Fibroblast of skin of scalp (primary cell): Measurements from ENCODE around the gene OPCML.

Experiments
- DNase-seq: peaks from one replicate; pipeline ENCODE4 v3.0.0-alpha.2; 2013

The OPCML gene

GRCh38 chr11:132914600-132914999, 617.7 kb downstream of the OPCML start:
- DNase-seq, result no peak

GRCh38 chr11:132913886-132914285, 618.4 kb downstream of the OPCML start:
- no peak for DNase-seq

- DNase-seq, result no peak
Observed at GRCh38 chr11:132913295-132913694, 619.0 kb downstream of the OPCML start.

- peak; percentile 86 for DNase-seq
Observed at GRCh38 chr11:132911186-132911585, 621.1 kb downstream of the OPCML start.

GRCh38 chr11:132910011-132910760, 622.1 kb downstream of the OPCML start:
- DNase-seq, result no peak

- DNase-seq, result no peak
Observed at GRCh38 chr11:132909021-132909606, 623.2 kb downstream of the OPCML start.

GRCh38 chr11:132908414-132908810, 623.9 kb downstream of the OPCML start:
- no peak for DNase-seq

GRCh38 chr11:132907651-132908413, 624.5 kb downstream of the OPCML start:
- DNase-seq, result no peak

- no peak for DNase-seq
Observed at GRCh38 chr11:132904607-132905006, 627.7 kb downstream of the OPCML start.

GRCh38 chr11:132904091-132904490, 628.2 kb downstream of the OPCML start:
- no peak for DNase-seq

GRCh38 chr11:132901638-132902471, 630.4 kb downstream of the OPCML start:
- peak; percentile 12 for DNase-seq

GRCh38 chr11:132898676-132899075, 633.6 kb downstream of the OPCML start:
- no peak for DNase-seq

GRCh38 chr11:132898021-132898420, 634.3 kb downstream of the OPCML start:
- peak; percentile 75 for DNase-seq

GRCh38 chr11:132895340-132895739, 637.0 kb downstream of the OPCML start:
- DNase-seq, result peak; percentile 52

GRCh38 chr11:132894606-132895005, 637.7 kb downstream of the OPCML start:
- DNase-seq, result no peak

GRCh38 chr11:132892876-132893275, 639.4 kb downstream of the OPCML start:
- DNase-seq, result no peak

- peak; percentile 25 for DNase-seq
Observed at GRCh38 chr11:132888226-132888625, 644.1 kb downstream of the OPCML start.

- peak; percentile 50 for DNase-seq
Observed at GRCh38 chr11:132886335-132886734, 646.0 kb downstream of the OPCML start.

GRCh38 chr11:132883241-132883640, 649.1 kb downstream of the OPCML start:
- no peak for DNase-seq

- no peak for DNase-seq
Observed at GRCh38 chr11:132881622-132882021, 650.7 kb downstream of the OPCML start.

- DNase-seq, result no peak
Observed at GRCh38 chr11:132878111-132878510, 654.2 kb downstream of the OPCML start.

- DNase-seq, result no peak
Observed at GRCh38 chr11:132876705-132877104, 655.6 kb downstream of the OPCML start.

- no peak for DNase-seq
Observed at GRCh38 chr11:132876239-132876638, 656.1 kb downstream of the OPCML start.
